LoVo (cell line): ENCODE data around the gene KIAA1614.

Experiments
- DNase-seq: peaks from one replicate; pipeline ENCODE4 v3.0.0-alpha.2; 2016; ENCODE audit warnings: low spot score

KIAA1614 gene

DNA sequence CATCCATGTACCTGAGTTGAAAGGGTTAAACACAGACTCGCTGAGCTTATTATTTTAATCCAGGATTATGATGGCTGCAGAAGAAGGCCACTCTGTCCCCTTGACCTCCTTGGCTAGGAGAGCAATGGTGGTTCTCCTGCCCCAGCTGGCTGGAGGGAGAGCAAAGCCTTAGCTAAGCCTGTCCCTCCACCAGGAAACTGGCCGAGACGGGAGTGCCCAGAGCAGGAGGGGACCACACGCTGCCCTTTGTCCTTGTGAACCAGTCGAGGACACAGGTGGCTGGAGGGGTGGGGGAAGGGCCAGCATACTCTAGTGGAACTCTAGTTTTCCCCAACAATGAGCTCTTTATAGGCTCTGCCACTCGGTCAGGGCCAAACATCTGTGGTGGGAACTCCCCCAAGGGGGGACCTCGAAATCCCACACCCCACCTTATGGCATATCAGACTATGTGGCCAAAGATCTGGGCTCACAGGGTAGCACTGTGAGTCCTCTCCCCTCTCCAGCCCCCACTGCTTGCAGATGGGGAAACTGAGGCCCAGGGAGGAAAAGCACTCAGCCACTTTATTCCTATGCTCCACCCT lies 12.9 kb downstream of the KIAA1614 start:
- DNase-seq: no peak

DNA sequence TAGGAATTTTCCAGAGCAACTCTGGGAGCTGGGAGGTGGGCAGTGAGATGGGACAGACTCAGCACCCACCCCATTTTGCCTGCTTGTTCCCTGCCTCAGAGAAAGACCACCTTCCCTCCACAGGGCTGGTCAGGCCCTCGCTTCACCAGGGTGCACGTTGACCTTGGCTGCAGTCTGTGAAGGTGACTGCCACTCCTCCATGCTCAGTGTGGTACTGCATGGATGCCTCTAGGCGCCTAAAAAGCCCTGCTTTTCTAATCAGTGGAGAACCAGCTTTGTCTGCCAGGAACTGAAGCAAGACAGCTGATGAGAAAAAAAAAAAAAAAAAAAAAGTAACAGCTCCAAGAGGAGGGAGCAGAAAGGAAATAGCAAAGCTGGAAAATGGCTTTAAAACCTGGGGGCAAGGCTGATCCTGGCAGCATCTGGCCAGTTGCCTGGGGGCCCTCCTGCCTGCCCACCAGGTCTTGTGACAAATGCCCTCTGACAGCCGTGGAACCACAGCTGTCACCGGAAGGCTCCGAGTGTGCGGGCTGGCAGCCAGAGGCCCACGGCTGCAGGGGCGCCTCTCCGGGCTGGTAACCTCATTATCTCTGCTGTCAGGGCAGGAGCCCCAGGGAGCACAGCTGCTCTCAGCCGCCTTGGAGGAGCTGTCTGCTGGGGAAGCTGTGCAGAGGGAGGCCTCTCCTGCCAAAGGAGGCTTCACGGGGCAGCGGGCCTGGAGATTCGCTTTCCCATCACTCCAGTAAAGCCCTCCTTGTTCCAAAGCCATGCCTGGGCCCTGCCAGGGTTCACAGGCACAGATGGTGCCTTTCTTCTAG lies 13.7 kb downstream of the KIAA1614 start:
- no peak for DNase-seq

DNA sequence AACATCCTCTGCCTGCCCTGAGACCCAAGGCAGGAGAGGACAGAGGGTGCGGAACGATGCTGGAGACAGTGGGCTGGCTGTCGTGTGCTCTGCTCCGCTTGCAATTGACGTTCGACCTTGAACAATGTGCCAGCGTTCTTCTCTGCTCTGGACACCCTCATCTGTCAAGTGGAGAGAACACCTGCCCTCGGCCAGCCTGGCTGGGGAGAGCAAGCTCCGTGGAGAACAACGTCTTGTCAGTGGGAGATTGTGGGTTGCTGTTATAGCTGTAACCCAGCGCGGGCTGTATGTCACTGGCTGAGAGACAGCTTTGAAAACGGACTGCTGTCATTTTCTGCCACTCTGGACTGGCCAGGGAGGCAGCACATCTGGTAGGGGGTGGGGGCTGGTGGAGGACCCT lies 14.7 kb downstream of the KIAA1614 start:
- DNase-seq: no peak

DNA sequence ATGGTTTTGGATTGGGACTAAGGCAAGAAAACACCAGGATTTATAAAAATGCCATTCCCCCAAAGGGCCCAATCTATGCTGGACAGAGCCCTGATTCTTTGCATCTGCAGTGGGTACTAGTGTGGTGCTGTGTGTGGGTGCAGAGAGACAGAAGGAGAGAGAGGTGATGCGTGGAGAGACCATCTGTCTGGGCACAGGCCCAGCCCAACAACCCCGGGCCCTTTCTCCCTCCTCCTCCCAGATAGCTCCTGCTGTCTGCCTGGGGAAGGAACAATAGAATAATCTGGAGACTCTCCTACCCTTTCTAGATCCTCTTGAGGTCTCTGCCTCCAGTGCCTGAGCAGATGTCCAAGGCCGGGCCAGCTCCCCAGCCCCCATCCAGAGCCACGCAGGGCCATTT lies 15.1 kb downstream of the KIAA1614 start:
- DNase-seq: no peak

DNA sequence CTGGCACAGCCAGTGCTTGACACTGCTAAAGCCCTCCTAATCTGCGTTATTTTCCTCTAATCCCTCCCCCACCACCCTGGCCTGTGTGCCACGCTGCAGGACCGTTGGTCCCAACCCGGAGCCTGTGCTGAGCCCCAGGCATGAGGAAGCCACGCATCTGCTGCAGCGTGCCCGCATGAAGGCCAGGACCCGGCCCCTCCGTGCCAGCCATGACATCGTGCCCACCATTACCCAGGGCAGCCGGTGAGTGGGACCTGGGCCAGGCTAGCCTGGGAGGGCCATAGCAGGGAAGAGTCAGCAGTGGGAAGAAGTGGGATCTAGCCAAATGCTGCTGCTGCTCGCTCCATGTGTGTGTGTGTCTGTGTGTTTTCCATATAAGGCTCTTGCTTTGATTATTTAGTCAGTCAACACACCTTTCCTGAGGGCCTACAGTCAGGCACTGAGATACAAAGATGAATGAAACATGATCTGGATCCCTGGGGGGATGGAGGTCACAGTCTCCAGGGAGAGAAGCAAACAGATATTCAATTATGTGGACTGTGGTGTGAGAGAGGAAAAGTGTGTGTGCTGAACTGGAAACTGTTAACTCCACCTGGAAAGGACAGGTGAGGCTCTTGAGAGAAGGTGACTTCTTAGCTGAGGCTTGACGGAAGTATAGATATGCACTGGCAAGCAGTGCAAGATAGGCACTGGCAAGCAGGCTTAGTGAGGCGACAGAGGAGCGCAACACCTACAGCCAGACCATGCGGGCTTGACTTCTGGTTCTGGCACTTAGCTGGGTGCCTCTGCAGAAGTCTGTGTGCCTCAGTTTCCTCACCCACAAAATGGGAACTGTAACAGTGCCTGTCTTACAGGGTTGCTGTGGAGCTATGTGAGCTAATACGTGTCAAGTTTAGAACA lies 15.9 kb downstream of the KIAA1614 start:
- no peak for DNase-seq

DNA sequence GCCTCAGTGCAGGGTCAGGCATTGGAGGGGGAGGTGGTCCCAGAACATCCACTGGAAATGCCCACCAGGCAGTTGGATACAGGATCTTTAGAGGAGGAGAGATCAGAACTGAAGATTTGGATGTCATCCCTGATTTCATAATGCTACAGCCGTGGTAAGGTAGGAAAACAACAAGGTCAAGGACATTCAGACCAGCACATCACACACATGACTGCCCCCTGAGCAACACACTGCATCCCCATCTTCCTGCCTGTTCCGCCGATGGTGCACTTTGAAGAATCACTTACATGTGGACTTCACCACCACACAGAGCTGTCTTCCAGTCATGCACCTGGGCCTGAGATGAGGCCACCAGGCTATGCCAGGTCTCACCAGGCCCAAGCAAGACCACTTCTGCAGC lies 16.7 kb downstream of the KIAA1614 start:
- no peak for DNase-seq

DNA sequence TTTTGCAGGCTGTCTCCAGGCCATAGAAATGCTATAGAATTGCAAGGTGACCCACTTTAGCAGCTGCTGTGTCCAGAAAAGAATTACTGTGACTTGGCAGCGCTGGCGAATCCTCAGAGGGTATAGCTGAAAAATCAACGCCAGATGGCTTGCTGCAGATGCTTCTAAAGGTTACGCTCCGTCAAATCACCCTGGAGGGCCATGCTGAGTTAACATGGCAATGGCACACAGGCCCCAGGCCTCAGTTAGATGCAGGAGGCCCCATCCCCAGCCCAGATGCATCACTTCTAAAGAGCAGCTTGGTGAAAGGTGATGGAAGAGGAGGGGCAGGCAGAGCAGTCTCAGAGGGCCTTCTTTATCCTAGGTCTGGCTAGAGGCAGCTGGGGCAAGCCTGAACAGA lies 18.0 kb downstream of the KIAA1614 start:
- DNase-seq: no peak

DNA sequence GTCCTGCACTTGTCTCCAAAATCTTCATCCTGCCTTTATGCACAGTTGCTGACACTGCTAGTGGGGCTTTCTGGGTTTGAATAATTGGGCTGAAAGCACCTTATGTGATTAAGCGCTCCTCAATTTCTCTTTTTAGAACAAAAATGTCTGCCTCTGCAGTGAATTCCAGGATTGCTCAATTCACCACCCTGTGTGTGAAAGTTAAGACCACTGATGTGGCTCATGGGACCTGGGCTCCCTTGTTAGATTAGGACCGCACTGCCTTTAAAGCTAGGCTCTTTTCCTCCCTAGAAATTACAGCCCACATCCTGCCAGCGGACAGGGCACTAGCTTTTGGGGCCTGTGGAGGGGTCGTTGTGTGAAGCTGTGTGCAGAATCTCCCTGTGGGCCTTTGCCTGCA lies 18.8 kb downstream of the KIAA1614 start:
- no peak for DNase-seq

DNA sequence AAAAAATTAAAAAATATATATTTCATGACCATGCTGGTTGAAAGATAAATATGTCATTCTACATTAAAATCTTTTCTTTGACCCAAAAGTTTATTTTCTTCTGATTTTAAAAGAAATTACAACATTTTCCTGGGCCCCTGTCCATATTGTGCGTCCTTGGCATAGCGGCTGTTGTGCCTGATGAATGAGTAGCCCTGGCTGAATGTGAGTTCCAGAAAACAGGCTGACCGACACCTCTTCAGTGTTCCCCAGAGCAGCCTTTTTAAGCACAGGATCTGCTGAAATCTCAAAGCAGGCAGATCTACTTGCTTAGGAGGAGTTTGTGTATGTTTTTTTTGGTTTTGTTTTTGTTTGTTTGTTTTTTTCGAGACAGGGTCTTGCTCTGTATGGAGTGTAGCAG lies 19.7 kb downstream of the KIAA1614 start:
- no peak for DNase-seq

DNA sequence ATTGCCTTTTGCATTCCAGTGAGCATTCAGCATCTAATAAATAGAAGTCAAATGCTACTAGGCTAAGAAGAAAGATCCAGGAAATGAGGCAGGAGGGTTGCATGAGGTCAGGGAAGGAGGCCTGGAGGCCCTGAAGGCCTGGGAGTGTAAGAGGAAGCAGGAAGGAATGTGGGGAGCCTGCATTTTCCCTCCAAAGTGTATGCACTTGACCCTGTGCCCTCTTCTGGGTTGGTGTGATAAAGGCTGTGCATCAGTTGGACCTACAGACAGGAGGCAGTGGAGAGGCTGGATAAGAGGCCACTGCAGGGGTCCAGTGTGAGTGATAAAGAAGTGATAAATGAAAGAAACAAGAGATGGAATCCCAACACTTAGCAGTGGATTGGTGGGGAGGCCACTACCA lies 20.4 kb downstream of the KIAA1614 start:
- DNase-seq: no peak

DNA sequence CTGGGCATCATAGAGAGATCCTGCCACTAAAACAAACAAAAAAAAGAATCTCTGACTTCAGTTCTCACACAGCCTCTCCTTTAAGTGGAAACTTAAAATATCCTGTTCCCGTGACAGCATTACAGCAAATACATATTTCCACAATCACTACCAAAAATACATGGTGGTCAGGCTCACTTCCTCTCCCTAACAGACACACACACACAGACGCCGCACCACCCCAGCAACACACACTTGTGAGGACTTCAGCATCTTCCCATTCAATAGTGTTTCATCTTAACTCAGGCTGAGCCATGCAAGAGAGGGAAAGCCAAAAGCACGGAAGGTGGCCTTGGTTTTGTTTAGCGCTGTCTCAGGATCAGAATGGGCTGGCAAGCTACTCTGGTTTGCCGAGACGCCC lies 21.9 kb downstream of the KIAA1614 start:
- no peak for DNase-seq

DNA sequence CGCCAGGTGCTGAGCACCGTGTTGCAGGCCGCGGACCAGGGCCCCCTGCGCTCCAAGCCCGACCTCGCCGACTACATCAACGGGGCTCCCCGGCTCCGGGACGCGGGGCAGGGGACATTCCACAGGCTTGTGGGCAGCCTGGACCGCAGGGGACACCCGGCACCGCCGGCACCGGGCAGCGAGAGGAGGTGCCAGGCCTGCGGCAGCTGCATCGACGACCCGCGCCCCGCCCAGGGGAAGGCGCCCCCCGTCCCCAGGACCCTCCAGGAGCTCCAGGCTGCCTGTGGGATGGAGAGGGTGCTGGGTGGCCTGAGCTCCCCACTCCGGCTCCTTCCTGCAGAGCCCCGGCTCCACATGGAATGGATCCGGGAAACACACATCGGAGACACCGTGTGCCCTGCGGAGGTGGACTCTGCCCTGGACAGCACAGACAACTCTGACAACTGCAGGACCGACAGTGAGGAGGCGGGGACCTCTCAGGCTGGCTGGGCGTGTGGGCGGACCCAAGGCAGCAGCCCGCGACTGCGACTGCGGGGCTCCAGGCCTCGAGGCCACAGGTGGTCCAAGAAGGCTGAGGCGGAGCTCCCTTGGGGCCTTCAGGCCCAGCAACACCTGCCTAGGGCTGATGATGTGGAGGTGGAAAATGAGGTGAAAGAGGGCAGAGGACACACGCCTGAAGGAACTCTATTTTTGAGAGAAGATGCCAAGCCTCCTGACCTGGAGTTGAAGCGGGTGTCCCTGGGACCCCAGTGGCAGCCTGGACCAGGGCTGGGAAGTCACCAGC lies 22.8 kb downstream of the KIAA1614 start:
- no peak for DNase-seq

DNA sequence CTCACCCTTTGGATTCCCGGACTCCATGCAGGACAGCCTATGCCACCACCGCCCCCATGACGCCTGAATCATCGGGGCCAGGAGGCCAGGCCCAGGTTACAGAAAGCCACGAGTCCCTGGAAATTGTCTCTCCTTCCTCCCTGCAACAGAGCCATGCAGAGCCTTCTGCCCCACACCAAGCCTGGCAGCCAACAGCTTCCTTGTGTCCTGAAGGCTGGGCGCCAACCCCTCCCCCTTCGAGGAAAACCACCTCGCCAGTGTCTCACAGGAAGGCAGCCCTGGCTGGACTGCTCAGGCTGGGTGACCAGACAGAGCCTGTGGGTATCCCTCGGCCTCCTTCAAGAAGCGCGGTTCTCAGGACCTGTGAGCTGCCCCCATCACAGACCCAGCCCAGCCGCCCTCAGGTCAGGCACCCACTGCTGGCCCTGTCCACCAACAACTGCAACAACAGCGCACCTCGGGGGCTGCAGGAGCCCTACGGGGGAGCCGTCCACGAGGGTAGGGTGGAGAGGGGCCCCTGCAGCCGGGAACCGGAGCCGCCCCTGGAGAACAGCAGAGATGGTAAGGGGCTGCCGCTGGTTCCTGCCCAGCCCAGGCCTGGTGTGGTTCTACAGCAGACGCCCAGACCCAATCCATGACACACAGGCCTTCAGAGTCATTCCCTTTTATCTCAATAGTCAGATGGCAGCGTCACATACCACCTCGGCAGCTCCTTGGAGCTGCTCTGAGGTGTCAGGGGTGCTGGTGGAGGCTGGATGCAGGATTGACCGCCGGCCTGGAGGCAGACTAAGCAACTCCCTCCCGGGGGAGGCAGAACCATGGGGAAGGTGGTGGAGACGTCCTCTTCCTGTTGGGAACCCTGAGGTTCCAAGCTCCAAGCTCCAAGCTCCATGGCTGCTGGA lies 23.7 kb downstream of the KIAA1614 start:
- DNase-seq: no peak

DNA sequence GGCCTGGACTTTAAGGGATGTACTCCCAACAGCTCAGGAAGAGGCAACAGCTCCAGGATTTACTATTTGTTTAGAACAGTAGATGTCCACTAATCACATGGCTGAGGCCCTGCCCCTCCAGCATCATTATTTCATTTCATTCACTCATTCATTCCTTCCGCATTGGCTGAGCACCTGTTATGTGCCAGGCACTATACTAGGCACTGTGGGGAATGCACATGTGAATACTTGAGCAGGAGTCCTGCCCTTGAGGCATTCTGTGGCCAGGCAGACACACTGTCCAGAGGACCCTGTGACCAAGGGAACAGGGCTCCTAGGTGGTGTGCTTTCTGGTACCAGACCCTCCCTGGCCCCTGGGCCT lies 24.3 kb downstream of the KIAA1614 start:
- no peak for DNase-seq

DNA sequence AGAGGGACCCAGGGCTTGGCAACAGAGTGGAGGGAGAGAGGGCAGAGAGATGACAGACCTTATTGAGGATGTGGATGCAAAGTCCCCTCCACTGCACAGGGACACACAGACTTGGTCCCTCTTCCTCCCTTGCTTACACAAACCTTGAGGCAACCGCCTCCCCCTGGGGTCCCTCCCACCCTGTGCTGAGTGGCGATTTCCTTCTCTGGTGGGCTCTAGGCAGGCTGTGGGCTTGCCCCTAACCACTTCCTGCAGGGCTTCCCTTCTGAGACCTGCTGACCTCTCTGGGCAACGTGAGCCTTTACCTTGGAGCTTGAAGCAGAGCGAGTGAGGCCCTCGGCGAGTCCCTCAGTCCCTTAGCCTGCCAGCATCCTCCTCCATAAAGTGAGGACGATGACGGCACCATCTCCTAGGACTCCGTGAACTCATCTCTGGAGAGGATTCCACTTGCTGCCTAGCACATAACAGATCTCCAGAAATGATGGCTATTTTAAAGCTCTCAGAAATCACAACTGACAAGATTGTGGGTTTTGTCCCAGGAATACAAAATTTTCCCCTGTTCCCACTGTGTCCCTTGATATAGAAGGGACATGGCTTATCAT lies 25.0 kb downstream of the KIAA1614 start:
- DNase-seq: no peak

DNA sequence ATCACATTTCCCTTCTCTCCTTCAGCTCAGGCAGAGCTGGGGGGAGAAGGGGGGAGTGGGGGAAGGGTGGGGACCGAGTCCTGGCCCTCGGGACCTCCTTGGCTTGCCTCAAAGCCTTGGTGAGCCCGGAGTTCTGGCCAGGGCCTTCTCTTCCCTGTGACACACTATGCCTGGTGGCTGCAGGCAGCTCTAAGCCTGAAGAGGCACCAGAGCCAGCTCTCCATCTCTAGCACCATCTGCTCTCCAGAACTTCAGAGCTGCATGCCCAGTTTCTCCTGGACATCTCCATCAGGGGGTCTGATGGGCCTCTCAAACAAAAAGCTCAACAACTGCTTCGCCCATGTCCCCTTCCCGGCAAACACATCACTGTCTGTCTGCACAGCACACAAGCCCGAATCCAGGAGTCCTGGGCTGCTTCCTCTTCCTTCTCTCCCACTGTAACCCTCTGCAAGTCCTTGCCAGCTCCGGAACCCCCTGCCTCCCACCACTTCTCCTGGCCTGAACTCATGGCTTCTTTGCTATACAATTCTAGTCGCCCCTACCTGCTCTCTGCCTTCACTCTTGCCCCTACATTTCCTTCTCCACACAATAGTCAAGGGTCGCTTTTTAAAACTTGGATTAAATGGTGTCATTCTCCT lies 26.5 kb downstream of the KIAA1614 start:
- DNase-seq: no peak

DNA sequence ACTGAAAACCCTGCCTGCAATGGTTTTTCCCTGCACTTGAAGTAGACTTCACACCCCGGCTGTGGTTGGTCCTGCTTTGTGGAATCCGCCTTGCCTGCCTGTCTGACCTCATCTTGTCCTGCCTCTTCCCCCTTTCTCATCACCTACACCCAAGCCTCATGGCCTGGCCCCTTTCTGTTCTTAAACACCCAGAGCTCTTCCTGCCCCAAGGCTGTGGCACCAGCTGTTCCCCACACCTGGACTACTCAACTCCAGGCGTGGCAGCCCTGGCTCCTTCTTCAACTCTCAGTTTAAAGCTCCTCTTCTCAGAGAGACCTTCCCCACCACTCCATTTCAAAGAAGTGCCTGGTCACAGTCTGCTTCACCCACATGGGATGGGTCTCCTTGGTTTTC lies 27.0 kb downstream of the KIAA1614 start:
- DNase-seq: no peak

DNA sequence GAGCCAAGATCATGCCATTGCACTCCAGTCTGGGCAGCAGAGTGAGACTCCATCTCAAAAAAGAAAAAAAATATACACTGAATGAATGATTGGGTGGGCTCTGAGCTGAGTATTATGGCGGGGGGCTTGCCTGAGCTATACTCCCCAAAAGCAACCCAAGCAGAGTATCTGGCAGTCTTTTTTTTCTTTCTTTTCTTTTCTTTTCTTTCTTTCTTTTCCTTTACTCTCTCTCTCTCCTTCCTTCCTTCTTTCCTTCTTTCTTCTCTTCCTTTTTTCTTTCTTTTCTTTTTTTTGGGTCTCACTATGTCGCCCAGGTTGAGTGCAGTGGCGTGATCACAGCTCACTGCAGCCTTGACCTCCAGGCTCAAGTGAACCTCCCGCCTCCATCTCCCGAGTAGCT lies 27.7 kb downstream of the KIAA1614 start:
- no peak for DNase-seq

DNA sequence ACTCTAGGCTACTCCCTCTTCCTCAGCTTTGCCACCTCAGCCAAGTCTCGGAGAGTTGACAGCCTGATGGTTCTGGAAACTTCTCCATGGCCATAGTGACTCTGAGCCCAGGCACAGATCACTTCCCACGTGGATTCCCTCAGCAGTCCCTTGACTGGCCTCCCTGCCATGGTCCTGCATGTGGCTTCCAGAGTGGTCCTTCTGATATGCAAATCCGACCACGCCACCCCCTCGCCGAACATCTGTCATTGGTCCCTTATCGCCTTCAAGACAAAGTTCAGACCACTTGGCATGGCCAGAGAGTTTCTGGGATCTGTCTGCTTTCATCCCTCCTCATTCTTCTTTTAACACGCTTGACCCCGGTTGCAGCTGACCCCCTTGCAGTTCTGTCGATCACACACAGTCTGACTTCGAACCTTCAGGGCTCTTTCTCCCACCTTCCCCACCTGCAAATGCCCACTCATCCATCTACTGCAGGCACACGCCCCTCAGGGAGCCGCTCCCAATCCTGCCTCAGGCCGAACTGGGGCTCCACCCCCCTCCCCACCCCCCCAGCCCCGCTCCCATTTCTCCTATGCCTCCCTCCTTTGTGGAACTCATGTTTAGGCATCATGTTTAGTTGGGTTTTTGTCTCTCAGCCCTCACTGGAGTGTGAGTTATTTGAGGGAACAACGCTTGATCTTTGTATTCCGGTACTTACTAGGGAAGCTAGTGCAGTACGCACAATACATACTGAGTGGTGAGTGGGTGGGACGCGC lies 29.0 kb downstream of the KIAA1614 start:
- DNase-seq: no peak

DNA sequence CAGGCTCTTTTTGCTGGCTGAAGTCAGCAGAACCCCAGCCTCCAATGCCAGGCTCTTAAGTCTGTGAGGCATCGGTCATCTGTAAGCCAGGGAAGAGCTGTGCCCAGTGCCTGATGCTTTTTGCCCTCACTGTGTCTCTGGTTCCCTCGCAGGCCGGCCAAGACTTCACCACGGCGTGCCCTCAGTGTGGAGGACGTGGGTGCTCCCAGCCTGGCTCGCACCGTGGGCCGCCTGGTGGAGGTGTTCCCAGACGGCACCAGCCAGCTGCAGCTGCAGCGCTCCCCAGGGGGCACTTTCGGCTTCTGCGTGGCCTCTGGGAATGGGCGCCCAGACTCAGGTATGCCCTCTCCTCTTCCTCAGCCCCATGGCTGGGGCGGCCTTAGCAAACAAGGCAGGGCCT lies 32.5 kb downstream of the KIAA1614 start:
- no peak for DNase-seq
